Neural progenitor cell (in vitro differentiated cells): ENCODE measurements around the gene SNRNP27. TPM values are rescaled to one million over a fixed set of nuclear protein-coding genes. Genes with fewer than 3 reads are reported as not detected.

Source experiments
- DNase-seq: peaks from one replicate; pipeline ENCODE4 v3.0.0-alpha.2; 2016; ENCODE audit warnings: low spot score
- H2AFZ ChIP-seq: fragments of 200-600 bp; sonication (generic); replicated peaks from 2 replicates; pipeline ENCODE4 v1.6.1; 2016; ENCODE audit warnings: antibody characterized with exemption
- H3F3A ChIP-seq: fragments of 200-600 bp; sonication (generic); 2 replicates; pipeline ENCODE4 v1.6.1; 2016; ENCODE audit warnings: antibody characterized with exemption, low read depth
- H3K27ac ChIP-seq: fragments of 200-600 bp; sonication (generic); 2 replicates; pipeline ENCODE4 v1.5.1; 2016; ENCODE audit warnings: mild to moderate bottlenecking
- H3K27me3 ChIP-seq: fragments of 200-600 bp; sonication (generic); 2 replicates; pipeline ENCODE4 v1.6.1; 2016; ENCODE audit warnings: mild to moderate bottlenecking, moderate library complexity
- H3K36me3 ChIP-seq: fragments of 200-600 bp; sonication (generic); 2 replicates; pipeline ENCODE4 v1.5.1; 2016
- H3K4me1 ChIP-seq: fragments of 200-600 bp; sonication (generic); 2 replicates; pipeline ENCODE4 v1.6.1; 2016; ENCODE audit warnings: mixed run types
- H3K4me2 ChIP-seq: fragments of 200-600 bp; sonication (generic); 2 replicates; pipeline ENCODE4 v1.6.1; 2016
- H3K4me3 ChIP-seq: fragments of 200-600 bp; sonication (generic); 2 replicates; pipeline ENCODE4 v1.5.1; 2016
- H3K79me2 ChIP-seq: fragments of 200-600 bp; sonication (generic); 2 replicates; pipeline ENCODE4 v1.6.1; 2016; ENCODE audit warnings: low read depth
- H3K9ac ChIP-seq: fragments of 200-600 bp; sonication (generic); 2 replicates; pipeline ENCODE4 v1.6.1; 2016
- H3K9me3 ChIP-seq: fragments of 200-600 bp; sonication (generic); 2 replicates; pipeline ENCODE4 v1.5.1; 2016; ENCODE audit warnings: low read depth
- H4K20me1 ChIP-seq: fragments of 200-600 bp; sonication (generic); 2 replicates; pipeline ENCODE4 v1.6.1; 2016; ENCODE audit warnings: low read depth
- H3K27ac Mint-ChIP-seq: 3 replicates; pipeline ENCODE4 v1.8.0; 2021; ENCODE audit warnings: mixed read lengths
- H3K27me3 Mint-ChIP-seq: 2 replicates; pipeline ENCODE4 v1.8.0; 2022; ENCODE audit warnings: low read depth, mild to moderate bottlenecking, inconsistent platforms, moderate library complexity, mixed read lengths; ENCODE audit not compliant: insufficient read depth
- H3K36me3 Mint-ChIP-seq: 3 replicates; pipeline ENCODE4 v1.8.0; 2021; ENCODE audit warnings: mixed read lengths
- H3K4me1 Mint-ChIP-seq: 3 replicates; pipeline ENCODE4 v1.8.0; 2021; ENCODE audit warnings: mixed read lengths
- H3K4me3 Mint-ChIP-seq: 3 replicates; pipeline ENCODE4 v1.8.0; 2021; ENCODE audit warnings: mild to moderate bottlenecking, moderate library complexity, mixed read lengths
- H3K9me3 Mint-ChIP-seq: 3 replicates; pipeline ENCODE4 v1.8.0; 2020; ENCODE audit warnings: mixed read lengths
- EZH2 ChIP-seq: fragments of 200-600 bp; sonication (generic); IDR thresholded peaks from 2 replicates; pipeline ENCODE4 v1.6.1; 2017; ENCODE audit warnings: antibody characterized with exemption, mild to moderate bottlenecking, moderate library complexity
- EZH2phosphoT487 ChIP-seq: fragments of 200-600 bp; sonication (generic); IDR thresholded peaks from 2 replicates; pipeline ENCODE4 v1.6.1; 2017; ENCODE audit warnings: antibody characterized with exemption
- total RNA-seq: library from RNA; depleted of rRNA; stranded (reverse); fragments of >200 nt; gene quantifications from 2 replicates; pipeline ENCODE4 v1.2.3, GENCODE V29; 2015; ENCODE audit warnings: low replicate concordance
- TF ChIP-seq, protein P1 (sequence below): fragments of 200-600 bp; sonication (generic); IDR thresholded peaks from 2 replicates; pipeline ENCODE4 v1.5.1; 2017; ENCODE audit warnings: antibody characterized with exemption, mild to moderate bottlenecking

The SNRNP27 gene
- total RNA-seq, 1 donor from 2014 or later: 131 TPM

DNA sequence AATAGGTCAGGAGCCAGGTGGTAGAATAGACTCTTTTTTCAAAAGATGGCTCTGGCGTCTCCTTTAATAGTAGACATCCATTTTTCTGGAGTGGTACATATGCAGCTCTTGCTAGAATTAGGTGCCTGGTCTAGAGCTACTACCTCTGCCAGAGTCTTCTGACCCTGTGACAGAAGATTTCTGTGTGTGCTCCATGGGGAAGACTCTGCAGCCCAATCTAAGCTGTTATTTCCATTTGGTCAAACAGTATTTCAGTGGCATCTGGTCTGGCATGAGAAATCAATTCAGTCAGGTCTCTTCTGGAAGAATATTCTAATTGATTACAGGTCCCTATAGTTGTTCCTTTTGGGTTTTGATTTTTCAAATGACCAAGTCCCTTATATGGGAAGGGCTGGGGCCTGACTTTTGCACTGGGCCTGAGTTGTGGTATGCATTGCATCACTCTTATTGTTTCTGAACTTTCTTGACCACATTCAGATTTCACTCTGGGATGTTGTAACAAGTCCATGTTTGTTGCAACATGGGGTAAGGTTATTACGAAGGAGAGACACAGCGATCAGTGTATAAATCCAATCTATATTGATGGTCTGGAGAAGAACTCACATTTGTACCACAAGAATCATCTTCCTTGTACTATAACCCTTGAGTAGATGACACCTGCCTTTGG, 33.2 kb downstream of the SNRNP27 start:
- Histone ChIP-seq H3K4me1 (no peaks in the 10 kb centered on the region), H3K9ac (no peak overlapping the region), H3K4me3 (no peak overlapping the region), H3K9me3 (no peaks in the 10 kb centered on the region), H3K36me3 (no peaks in the 10 kb centered on the region), H4K20me1 (no peaks in the 10 kb centered on the region), H3K4me2 (no peak overlapping the region), H3K27ac (no peak overlapping the region), H2AFZ (no peak overlapping the region), H3K79me2 (no peaks in the 10 kb centered on the region), H3F3A (peaks cover 3% of the 10 kb centered on the region), H3K27me3 (no peaks in the 10 kb centered on the region)
- no peaks in the 10 kb centered on the region for H3K27me3 Mint-ChIP-seq
- no peak overlapping the region for H3K27ac Mint-ChIP-seq
- peaks cover 5% of the 10 kb centered on the region for H3K36me3 Mint-ChIP-seq
- H3K4me1 Mint-ChIP-seq: no peaks in the 10 kb centered on the region
- no peaks in the 10 kb centered on the region for H3K9me3 Mint-ChIP-seq
- TF ChIP-seq EZH2 (no peak), EZH2phosphoT487 (no peak)
- TF ChIP-seq, protein P1, sequence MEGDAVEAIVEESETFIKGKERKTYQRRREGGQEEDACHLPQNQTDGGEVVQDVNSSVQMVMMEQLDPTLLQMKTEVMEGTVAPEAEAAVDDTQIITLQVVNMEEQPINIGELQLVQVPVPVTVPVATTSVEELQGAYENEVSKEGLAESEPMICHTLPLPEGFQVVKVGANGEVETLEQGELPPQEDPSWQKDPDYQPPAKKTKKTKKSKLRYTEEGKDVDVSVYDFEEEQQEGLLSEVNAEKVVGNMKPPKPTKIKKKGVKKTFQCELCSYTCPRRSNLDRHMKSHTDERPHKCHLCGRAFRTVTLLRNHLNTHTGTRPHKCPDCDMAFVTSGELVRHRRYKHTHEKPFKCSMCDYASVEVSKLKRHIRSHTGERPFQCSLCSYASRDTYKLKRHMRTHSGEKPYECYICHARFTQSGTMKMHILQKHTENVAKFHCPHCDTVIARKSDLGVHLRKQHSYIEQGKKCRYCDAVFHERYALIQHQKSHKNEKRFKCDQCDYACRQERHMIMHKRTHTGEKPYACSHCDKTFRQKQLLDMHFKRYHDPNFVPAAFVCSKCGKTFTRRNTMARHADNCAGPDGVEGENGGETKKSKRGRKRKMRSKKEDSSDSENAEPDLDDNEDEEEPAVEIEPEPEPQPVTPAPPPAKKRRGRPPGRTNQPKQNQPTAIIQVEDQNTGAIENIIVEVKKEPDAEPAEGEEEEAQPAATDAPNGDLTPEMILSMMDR: no peak
- H3K4me3 Mint-ChIP-seq: no peak overlapping the region
- no peak for DNase-seq

DNA sequence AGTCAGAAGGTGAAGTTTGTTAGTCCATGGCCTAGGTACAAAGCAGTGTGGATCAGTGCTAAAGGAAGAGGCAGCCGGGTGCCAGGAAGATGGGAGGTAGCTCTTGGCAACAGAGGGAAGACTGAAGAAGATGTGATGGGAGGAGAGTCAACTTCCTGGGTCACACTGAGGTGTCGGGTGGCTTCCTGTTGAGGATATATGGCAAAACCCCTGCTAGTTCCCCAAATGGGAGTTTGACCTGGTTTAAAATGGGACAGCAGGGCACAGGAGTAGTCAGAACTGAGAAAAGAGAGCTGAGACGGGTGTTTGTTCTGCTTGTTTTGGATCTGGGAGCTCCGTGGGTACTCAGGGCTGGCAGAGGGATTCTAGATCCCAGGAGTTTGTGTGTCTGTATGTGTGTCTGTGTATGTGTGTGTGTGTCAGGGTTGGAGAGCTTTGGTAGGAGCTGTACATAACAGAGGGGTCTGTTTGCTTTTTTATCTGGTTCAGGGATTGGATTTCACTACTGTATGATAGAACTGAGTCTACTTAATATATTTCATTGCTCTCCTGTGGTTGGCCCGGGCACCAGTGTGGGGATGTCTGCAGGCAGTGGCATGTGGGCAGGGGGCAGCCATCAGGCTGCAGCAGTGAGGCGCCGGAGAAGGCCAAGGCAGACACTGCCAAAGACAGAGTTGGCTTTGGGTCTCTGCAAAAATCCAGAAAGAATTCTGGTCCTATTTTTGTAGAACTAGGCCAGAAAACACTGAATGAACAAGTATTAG, 38.3 kb downstream of the SNRNP27 start:
- H3K4me3 Mint-ChIP-seq: no peak overlapping the region
- no peak overlapping the region for H3K27ac Mint-ChIP-seq
- Histone ChIP-seq H3K9me3 (no peaks in the 10 kb centered on the region), H2AFZ (no peak overlapping the region), H3K4me3 (no peak overlapping the region), H3K27ac (no peak overlapping the region), H3K4me1 (no peaks in the 10 kb centered on the region), H3K9ac (no peak overlapping the region), H4K20me1 (no peaks in the 10 kb centered on the region), H3K4me2 (no peak overlapping the region), H3K27me3 (no peaks in the 10 kb centered on the region), H3K79me2 (no peaks in the 10 kb centered on the region), H3F3A (peaks cover 3% of the 10 kb centered on the region), H3K36me3 (no peaks in the 10 kb centered on the region)
- peaks cover 3% of the 10 kb centered on the region for H3K4me1 Mint-ChIP-seq
- H3K9me3 Mint-ChIP-seq: no peaks in the 10 kb centered on the region
- H3K36me3 Mint-ChIP-seq: peaks cover 7% of the 10 kb centered on the region
- TF ChIP-seq EZH2phosphoT487: no peak
- no peak for TF ChIP-seq EZH2
- TF ChIP-seq, protein P1: no peak
- peaks cover 3% of the 10 kb centered on the region for H3K27me3 Mint-ChIP-seq
- DNase-seq: no peak

DNA sequence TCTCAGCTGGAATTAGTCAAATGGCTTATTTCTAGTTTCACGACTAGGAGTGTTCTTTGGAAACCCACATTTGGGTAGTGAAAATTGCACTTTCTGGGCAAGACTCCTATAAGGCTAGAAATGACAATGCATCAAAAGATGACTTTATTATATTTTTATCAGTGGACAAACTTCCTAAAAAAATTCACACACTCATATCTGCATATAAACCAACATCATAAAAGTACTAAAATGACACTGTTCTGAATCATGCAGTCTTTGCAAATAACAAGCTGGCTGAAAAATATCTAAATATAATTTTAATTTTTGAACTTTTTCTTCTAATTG, 38.8 kb downstream of the SNRNP27 start:
- Histone ChIP-seq H3F3A (peaks cover 3% of the 10 kb centered on the region), H3K4me2 (no peak overlapping the region), H3K27ac (no peak overlapping the region), H4K20me1 (no peaks in the 10 kb centered on the region), H3K36me3 (no peaks in the 10 kb centered on the region), H3K4me3 (no peak overlapping the region), H3K27me3 (no peaks in the 10 kb centered on the region), H3K9me3 (no peaks in the 10 kb centered on the region), H3K79me2 (no peaks in the 10 kb centered on the region), H3K9ac (no peak overlapping the region), H3K4me1 (no peaks in the 10 kb centered on the region), H2AFZ (no peak overlapping the region)
- H3K4me1 Mint-ChIP-seq: peaks cover 3% of the 10 kb centered on the region
- H3K27ac Mint-ChIP-seq: no peak overlapping the region
- DNase-seq: no peak
- TF ChIP-seq, protein P1: no peak
- TF ChIP-seq EZH2phosphoT487: no peak
- TF ChIP-seq EZH2: no peak
- H3K27me3 Mint-ChIP-seq: peaks cover 3% of the 10 kb centered on the region
- H3K4me3 Mint-ChIP-seq: no peak overlapping the region
- H3K9me3 Mint-ChIP-seq: no peaks in the 10 kb centered on the region
- peaks cover 7% of the 10 kb centered on the region for H3K36me3 Mint-ChIP-seq
